IMR-90 (cell line): ENCODE data around the gene C2orf80. TPM values are rescaled to one million over a fixed set of nuclear protein-coding genes. Genes with fewer than 3 reads are reported as not detected.

Experiments used
- ATAC-seq: fragments of 200-7000 bp; cut with Tn5 transposase; 2 replicates; pipeline ENCODE4 v1.9.1; 2020; ENCODE audit warnings: low read depth, mild to moderate bottlenecking, moderate library complexity
- BruUV-seq: library from RNA; stranded (reverse); fragments of 400-500 nt; replicated peaks from 2 replicates; lab custom pipeline; 2021; lab: Mats Ljungman, UMichigan
- CTCF ChIA-PET: fragments of 300-600 bp; formaldehyde crosslinking; extraction: SDS; loops from one replicate; lab custom pipeline; 2021; ENCODE audit warnings: antibody characterized with exemption; lab: Yijun Ruan, JAX
- POLR2A ChIA-PET: fragments of 300-600 bp; sonication (Branson Sonifier 250); formaldehyde crosslinking; loops from one replicate; lab custom pipeline; 2022; ENCODE audit warnings: antibody characterized with exemption; ENCODE audit not compliant: unreplicated experiment; lab: Charles Lee
- DNase-seq: peaks from one replicate; pipeline ENCODE4 v3.0.0; 2013
- H2AFZ ChIP-seq: replicated peaks from 2 replicates; pipeline ENCODE3; 2013; ENCODE audit warnings: low read length, mild to moderate bottlenecking; ENCODE audit not compliant: poor library complexity
- H2AK5ac ChIP-seq: 2 replicates; pipeline ENCODE4 v1.6.1; 2013; ENCODE audit warnings: low read depth, low read length, inconsistent platforms
- H2AK9ac ChIP-seq: replicated peaks from 2 replicates; pipeline ENCODE3; 2013; ENCODE audit warnings: mild to moderate bottlenecking, low read depth, low read length, moderate library complexity; ENCODE audit not compliant: poor library complexity
- H2BK120ac ChIP-seq: 2 replicates; pipeline ENCODE4 v1.6.1; 2013; ENCODE audit warnings: low read depth, low read length, inconsistent platforms
- H2BK15ac ChIP-seq: 3 replicates; pipeline ENCODE4 v1.6.1; 2013; ENCODE audit warnings: low read depth, low read length, inconsistent platforms
- H2BK20ac ChIP-seq: 2 replicates; pipeline ENCODE4 v1.6.1; 2013; ENCODE audit warnings: low read depth, mild to moderate bottlenecking, inconsistent platforms, low read length, moderate library complexity
- H2BK5ac ChIP-seq: 2 replicates; pipeline ENCODE4 v1.6.1; 2013; ENCODE audit warnings: mild to moderate bottlenecking, low read depth, low read length, inconsistent platforms; ENCODE audit not compliant: poor library complexity, severe bottlenecking
- H3K14ac ChIP-seq: replicated peaks from 2 replicates; pipeline ENCODE4 v1.6.1; 2013; ENCODE audit warnings: low read depth, low read length, inconsistent platforms
- H3K18ac ChIP-seq: 2 replicates; pipeline ENCODE4 v1.6.1; 2013; ENCODE audit warnings: low read depth, low read length, control low read depth
- H3K23ac ChIP-seq: 2 replicates; pipeline ENCODE4 v1.6.1; 2013; ENCODE audit warnings: low read depth, low read length, inconsistent platforms
- H3K27ac ChIP-seq: 2 replicates; pipeline ENCODE4 v1.5.1; 2013; ENCODE audit warnings: mild to moderate bottlenecking, control low read depth, low read length; ENCODE audit not compliant: insufficient read depth
- H3K27me3 ChIP-seq: 2 replicates; pipeline ENCODE4 v1.6.1; 2013; ENCODE audit warnings: low read length; ENCODE audit not compliant: control insufficient read depth, insufficient read depth
- H3K36me3 ChIP-seq: 2 replicates; pipeline ENCODE4 v1.6.1; 2013; ENCODE audit warnings: low read length, mixed read lengths; ENCODE audit not compliant: control insufficient read depth, insufficient read depth
- H3K4ac ChIP-seq: 2 replicates; pipeline ENCODE4 v1.6.1; 2013; ENCODE audit warnings: low read depth, low read length, inconsistent platforms
- H3K4me1 ChIP-seq: 2 replicates; pipeline ENCODE4 v1.6.1; 2013; ENCODE audit warnings: low read length, mixed read lengths; ENCODE audit not compliant: control insufficient read depth, insufficient read depth
- H3K4me2 ChIP-seq: 2 replicates; pipeline ENCODE4 v1.6.1; 2013; ENCODE audit warnings: low read depth, mild to moderate bottlenecking, control low read depth, low read length, moderate library complexity
- H3K4me3 ChIP-seq: 2 replicates; pipeline ENCODE4 v1.5.1; 2013; ENCODE audit warnings: low read depth, mild to moderate bottlenecking, control low read depth, low read length, moderate library complexity; ENCODE audit not compliant: insufficient read depth
- H3K56ac ChIP-seq: 2 replicates; pipeline ENCODE4 v1.6.1; 2013; ENCODE audit warnings: low read length, inconsistent platforms; ENCODE audit not compliant: insufficient read depth; ENCODE audit errors: extremely low read depth
- H3K79me1 ChIP-seq, 2 experiments: 2 replicates each; pipeline ENCODE4 v1.6.1; 2013; ENCODE audit warnings: low read length in 2 of 2, inconsistent platforms in 1 of 2, low read depth in 1 of 2
- H3K9ac ChIP-seq: 2 replicates; pipeline ENCODE4 v1.6.1; 2013; ENCODE audit warnings: low read depth, low read length, control low read depth
- H3K9me1 ChIP-seq: 2 replicates; pipeline ENCODE4 v1.6.1; 2013; ENCODE audit warnings: low read length, inconsistent platforms; ENCODE audit not compliant: insufficient read depth
- H3K9me3 ChIP-seq: 2 replicates; pipeline ENCODE4 v1.6.1; 2013; ENCODE audit warnings: low read length; ENCODE audit not compliant: control insufficient read depth, insufficient read depth
- H4K20me1 ChIP-seq: 2 replicates; pipeline ENCODE4 v1.6.1; 2013; ENCODE audit warnings: low read length, inconsistent platforms; ENCODE audit not compliant: insufficient read depth
- H4K5ac ChIP-seq: 2 replicates; pipeline ENCODE4 v1.6.1; 2013; ENCODE audit warnings: mild to moderate bottlenecking, low read depth, low read length, control low read depth
- H4K8ac ChIP-seq, 2 experiments: 2 replicates each; pipeline ENCODE4 v1.6.1; 2013; ENCODE audit warnings: low read depth in 2 of 2, low read length in 2 of 2, control low read depth in 1 of 2, inconsistent platforms in 1 of 2
- H4K91ac ChIP-seq: 2 replicates; pipeline ENCODE4 v1.6.1; 2013; ENCODE audit warnings: low read depth, low read length, inconsistent platforms; ENCODE audit not compliant: insufficient read depth
- BHLHE40 ChIP-seq: fragments of 150-350 bp; IDR thresholded peaks from 2 replicates; pipeline ENCODE4 v1.6.1; 2016; ENCODE audit warnings: mild to moderate bottlenecking, low read depth, low read length
- CEBPB ChIP-seq: IDR thresholded peaks from 2 replicates; pipeline ENCODE4 v1.6.1; 2012; ENCODE audit warnings: low read depth, low read length, improper control_type of control experiment
- CHD1 ChIP-seq: IDR thresholded peaks from 2 replicates; pipeline ENCODE4 v1.6.1; 2012; ENCODE audit warnings: low read depth, low read length, improper control_type of control experiment
- CTCF ChIP-seq: conservative IDR thresholded peaks from 2 replicates; pipeline ENCODE4 v1.5.1; 2012; ENCODE audit warnings: mild to moderate bottlenecking, low read depth, low read length, improper control_type of control experiment
- MAZ ChIP-seq: IDR thresholded peaks from 2 replicates; pipeline ENCODE4 v1.6.1; 2012; ENCODE audit warnings: low read depth, mild to moderate bottlenecking, low read length, improper control_type of control experiment, moderate library complexity, borderline replicate concordance
- MXI1 ChIP-seq: IDR thresholded peaks from 2 replicates; pipeline ENCODE4 v1.6.1; 2012; ENCODE audit warnings: low read depth, mild to moderate bottlenecking, low read length, moderate library complexity, borderline replicate concordance
- NFE2L2 ChIP-seq: fragments of 150-350 bp; IDR thresholded peaks from 2 replicates; pipeline ENCODE4 v1.6.1; 2016; ENCODE audit warnings: low read depth, mild to moderate bottlenecking, low read length
- RAD21 ChIP-seq: IDR thresholded peaks from 2 replicates; pipeline ENCODE4 v1.6.1; 2012; ENCODE audit warnings: low read length, improper control_type of control experiment
- RCOR1 ChIP-seq: IDR thresholded peaks from 2 replicates; pipeline ENCODE4 v1.6.1; 2012; ENCODE audit warnings: mild to moderate bottlenecking, low read length, improper control_type of control experiment; ENCODE audit not compliant: insufficient replicate concordance
- RFX5 ChIP-seq: IDR thresholded peaks from 2 replicates; pipeline ENCODE4 v1.8.0; 2012; ENCODE audit warnings: low read depth, mild to moderate bottlenecking, low read length, moderate library complexity
- SMC3 ChIP-seq: fragments of 150-350 bp; IDR thresholded peaks from 2 replicates; pipeline ENCODE4 v1.6.1; 2016; ENCODE audit warnings: low read depth, mild to moderate bottlenecking, antibody characterized with exemption, low read length, moderate library complexity
- USF2 ChIP-seq: fragments of 150-350 bp; IDR thresholded peaks from 2 replicates; pipeline ENCODE4 v1.6.1; 2017; ENCODE audit warnings: mild to moderate bottlenecking, antibody characterized with exemption, low read length, low read depth
- WGBS, 2 experiments: methylation state at CpG; one replicate each; pipeline versions ENCODE4 v1.1.5 to v1.1.7; 2013; ENCODE audit warnings: missing lambda C conversion rate in 2 of 2; ENCODE audit not compliant: insufficient read length in 1 of 2; ENCODE audit errors: extremely low coverage in 2 of 2; 5-methylcytosine and 5-hydroxymethylcytosine counted together
- dilution Hi-C: fragments of 300-500 bp; cut with HindIII; formaldehyde crosslinking; loops from one replicate; pipeline ENCODE4 v1.14.3; 2018; ENCODE audit warnings: low sequenced_read_pairs; ENCODE audit not compliant: unreplicated experiment
- in situ Hi-C: fragments of 300-500 bp; cut with MboI; formaldehyde crosslinking; loops from 3 replicates; pipeline ENCODE4 v1.14.3; 2019; ENCODE audit warnings: low sequenced_read_pairs, inconsistent platforms, mixed read lengths
- intact Hi-C: fragments of 100-400 bp; cut with micrococcal nuclease; formaldehyde crosslinking; loops from 2 replicates; pipeline ENCODE4 v1.10.0; 2022
- polyA plus RNA-seq, 3 experiments: library from polyadenylated mRNA; depleted of rRNA; stranded (reverse); fragments of >200 nt; gene quantifications; 2 replicates each; pipeline ENCODE4 v1.2.3, GENCODE V29; 2012; ENCODE audit warnings: low replicate concordance in 1 of 3
- total RNA-seq: library from RNA; depleted of rRNA; stranded (reverse); fragments of >200 nt; gene quantifications from 2 replicates; pipeline ENCODE4 v1.2.3, GENCODE V29; 2012
- TF ChIP-seq, protein P1 (sequence below): fragments of 150-350 bp; IDR thresholded peaks from 2 replicates; pipeline ENCODE4 v1.6.1; 2016; ENCODE audit warnings: low read depth, mild to moderate bottlenecking, low read length, moderate library complexity, borderline replicate concordance

C2orf80 gene
- total and polyA plus RNA-seq, 2 of the 4 experiments (the other 2 are of a cell fraction), result not detected

DNA sequence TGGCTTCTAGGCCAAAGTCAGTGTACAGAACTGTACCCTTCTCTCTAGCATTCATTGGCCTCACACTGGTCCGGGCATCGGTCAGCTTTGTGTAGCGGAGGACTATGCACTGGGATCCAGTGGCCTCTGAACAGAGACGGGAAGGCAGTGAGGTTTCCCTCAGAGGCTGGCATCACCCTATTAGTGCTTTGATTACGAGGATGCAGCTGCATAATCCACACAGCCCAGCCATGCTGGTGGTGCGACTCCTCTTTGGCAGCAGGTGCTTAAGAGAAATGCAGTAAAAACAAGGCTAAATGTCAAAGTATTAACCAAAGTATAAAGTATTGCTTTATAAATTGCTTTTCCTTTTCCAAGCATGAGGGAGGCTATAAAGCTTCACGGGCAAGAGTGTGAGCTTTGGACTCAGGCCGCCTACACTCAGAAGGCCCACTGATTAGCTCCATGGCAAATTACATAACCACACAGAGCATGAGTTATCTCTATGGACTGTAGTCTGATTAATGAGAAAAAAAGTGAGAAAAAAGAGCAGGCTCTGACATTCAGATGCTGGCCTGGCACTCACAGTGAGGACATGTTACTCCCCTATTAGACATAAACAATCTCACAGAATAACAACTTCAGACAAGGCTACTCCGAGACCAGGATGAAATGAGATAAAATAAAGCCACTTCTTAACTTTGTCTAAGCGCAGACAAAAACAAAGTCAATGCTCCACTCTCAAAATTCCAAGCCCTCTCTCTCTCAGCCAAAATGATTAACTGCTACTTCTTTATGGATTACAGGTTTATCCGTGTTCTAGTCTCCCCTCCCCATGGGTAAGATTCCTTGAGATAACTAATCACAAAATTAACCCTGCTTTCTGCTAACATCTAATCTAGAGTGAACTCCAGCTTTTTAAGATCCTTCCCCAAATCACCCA lies 53.8 kb downstream of the C2orf80 start:
- H3K4me3 ChIP-seq, result no peak overlapping the region
- no CpG with 5 or more reads among the region's 11 CpGs for WGBS, 2 experiments
- H4K91ac ChIP-seq, result no peak overlapping the region
- no peaks in the 10 kb centered on the region for H3K9me1 ChIP-seq
- H3K18ac ChIP-seq, result no peak overlapping the region
- H3K4me1 ChIP-seq, result no peaks in the 10 kb centered on the region
- ChIA-PET CTCF (no interaction called here), POLR2A (no interaction called here)
- H4K20me1 ChIP-seq, result no peaks in the 10 kb centered on the region
- no peak overlapping the region for H3K14ac ChIP-seq
- no peak overlapping the region for H2AK5ac ChIP-seq
- no TSS peak for BruUV-seq
- no peak overlapping the region for H2AFZ ChIP-seq
- H2BK20ac ChIP-seq, result no peak overlapping the region
- H3K27ac ChIP-seq, result no peak overlapping the region
- H2BK120ac ChIP-seq, result no peak overlapping the region
- H4K8ac ChIP-seq, result no peak overlapping the region
- no peaks in the 10 kb centered on the region for H3K79me1 ChIP-seq
- in situ Hi-C loops (no loop called here), intact Hi-C loops (no loop called here), dilution Hi-C loops (no loop called here)
- DNase-seq (no peak), ATAC-seq (no peak)
- H3K9ac ChIP-seq, result no peak overlapping the region
- no peaks in the 10 kb centered on the region for H3K9me3 ChIP-seq
- H3K27me3 ChIP-seq, result no peaks in the 10 kb centered on the region
- no peak overlapping the region for H3K4ac ChIP-seq
- H3K23ac ChIP-seq, result no peak overlapping the region
- H2AK9ac ChIP-seq, result no peak overlapping the region
- no peak overlapping the region for H3K56ac ChIP-seq
- H3K4me2 ChIP-seq, result no peak overlapping the region
- no peaks in the 10 kb centered on the region for H3K36me3 ChIP-seq
- no peak overlapping the region for H2BK5ac ChIP-seq
- no peak overlapping the region for H2BK15ac ChIP-seq
- no peak overlapping the region for H4K5ac ChIP-seq
- TF ChIP-seq, protein P1, sequence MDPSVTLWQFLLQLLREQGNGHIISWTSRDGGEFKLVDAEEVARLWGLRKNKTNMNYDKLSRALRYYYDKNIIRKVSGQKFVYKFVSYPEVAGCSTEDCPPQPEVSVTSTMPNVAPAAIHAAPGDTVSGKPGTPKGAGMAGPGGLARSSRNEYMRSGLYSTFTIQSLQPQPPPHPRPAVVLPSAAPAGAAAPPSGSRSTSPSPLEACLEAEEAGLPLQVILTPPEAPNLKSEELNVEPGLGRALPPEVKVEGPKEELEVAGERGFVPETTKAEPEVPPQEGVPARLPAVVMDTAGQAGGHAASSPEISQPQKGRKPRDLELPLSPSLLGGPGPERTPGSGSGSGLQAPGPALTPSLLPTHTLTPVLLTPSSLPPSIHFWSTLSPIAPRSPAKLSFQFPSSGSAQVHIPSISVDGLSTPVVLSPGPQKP, result no peak
- TF ChIP-seq CHD1 (no peak), RCOR1 (no peak), SMC3 (no peak), CTCF (no peak), MAZ (no peak), CEBPB (no peak), USF2 (no peak), MXI1 (no peak), NFE2L2 (no peak), RFX5 (no peak), BHLHE40 (no peak), RAD21 (no peak)
